Measurements from ENCODE around the gene LENG9. TPM values are rescaled to one million over a fixed set of nuclear protein-coding genes. Genes with fewer than 3 reads are reported as not detected.
A peak's percentile ranks its signal among the peaks of the same experiment; 100 is the strongest.

The LENG9 gene
- total and polyA plus RNA-seq, 7 experiments from 2014 or later = 0.09 to 6.1 (median 3.6) TPM

DNA sequence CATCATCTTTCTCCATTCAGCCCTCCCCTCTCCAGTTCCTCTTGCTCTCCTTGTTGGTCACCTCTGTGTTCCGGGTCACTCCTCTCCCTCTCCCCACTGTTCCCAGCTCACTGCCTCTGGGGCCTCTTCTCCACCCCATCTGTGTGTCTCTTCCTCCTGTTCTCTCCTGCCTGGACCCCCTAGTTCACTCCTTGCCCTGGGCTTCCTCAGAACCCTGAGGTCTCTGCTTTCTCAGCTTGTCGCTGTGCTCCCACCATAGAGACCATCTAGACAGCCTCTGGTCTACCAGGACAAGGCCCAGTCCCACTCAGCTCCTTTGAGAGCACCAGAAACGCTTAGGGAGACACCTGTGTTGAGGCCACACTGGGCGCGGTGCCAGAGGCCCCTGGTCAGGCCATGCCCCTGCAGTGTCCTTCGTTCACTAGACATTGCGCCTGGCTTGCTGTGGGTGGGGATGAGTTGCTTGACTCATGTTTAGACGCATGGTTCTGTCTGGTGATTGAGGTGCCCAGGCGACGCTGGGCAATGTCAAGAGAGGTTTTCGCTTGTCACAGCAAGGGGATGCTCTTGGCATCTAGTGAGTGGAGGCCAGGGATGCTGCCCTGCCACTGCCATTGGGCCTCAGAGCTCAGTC is 4.8 kb downstream of the LENG9 start:
- H3K27me3 ChIP-seq (ENCODE audit: control insufficient read depth in 2 of 2, insufficient read depth in 2 of 2, low read length in 2 of 2) = no peaks in the 10 kb centered on the region
- H3K27ac Mint-ChIP-seq = peak overlapping the region in 7 of 9 donors; percentile 26 to 91 (median 65)
- peaks cover 18 to 33% (median 26%) of the 10 kb centered on the region in 7 donors for H3K4me1 Mint-ChIP-seq
- H3K4me3 ChIP-seq (ENCODE audit: low read length) = no peak overlapping the region
- H3K9me3 ChIP-seq (ENCODE audit: control insufficient read depth in 2 of 3, low read length in 3 of 3) = no peaks in the 10 kb centered on the region
- H3K36me3 Mint-ChIP-seq = peaks cover 11 to 33% (median 13%) of the 10 kb centered on the region in 5 donors
- H3K9me3 Mint-ChIP-seq = no peaks in the 10 kb centered on the region
- peaks cover 7 to 14% of the 10 kb centered on the region in 2 donors for H3K4me1 ChIP-seq (ENCODE audit: control insufficient read depth in 2 of 2, insufficient read depth in 2 of 2, low read length in 2 of 2)
- DNase-seq = no peak
- intact Hi-C loops (cut with micrococcal nuclease) = no loop called here
- ATAC-seq = no peak
- H3K27ac ChIP-seq (ENCODE audit: low read depth, low read length) = no peak overlapping the region
- ChIA-PET POLR2A (interaction anchor here (0.9 to 5.2 kb wide), 4 partner anchors 9 to 20 kb away, joined by 3 to 67 read pairs (median 4); partner anchors contain the start of gene LENG8), CTCF (no interaction called here)
- H3K36me3 ChIP-seq (ENCODE audit: control insufficient read depth in 2 of 3, insufficient read depth in 3 of 3, low read length in 3 of 3) = peaks cover 23 to 84% (median 48%) of the 10 kb centered on the region in 3 experiments
- peak overlapping the region in 1 of 10 donors; percentile 45 for H3K4me3 Mint-ChIP-seq
- H3K27me3 Mint-ChIP-seq = no peaks in the 10 kb centered on the region

DNA sequence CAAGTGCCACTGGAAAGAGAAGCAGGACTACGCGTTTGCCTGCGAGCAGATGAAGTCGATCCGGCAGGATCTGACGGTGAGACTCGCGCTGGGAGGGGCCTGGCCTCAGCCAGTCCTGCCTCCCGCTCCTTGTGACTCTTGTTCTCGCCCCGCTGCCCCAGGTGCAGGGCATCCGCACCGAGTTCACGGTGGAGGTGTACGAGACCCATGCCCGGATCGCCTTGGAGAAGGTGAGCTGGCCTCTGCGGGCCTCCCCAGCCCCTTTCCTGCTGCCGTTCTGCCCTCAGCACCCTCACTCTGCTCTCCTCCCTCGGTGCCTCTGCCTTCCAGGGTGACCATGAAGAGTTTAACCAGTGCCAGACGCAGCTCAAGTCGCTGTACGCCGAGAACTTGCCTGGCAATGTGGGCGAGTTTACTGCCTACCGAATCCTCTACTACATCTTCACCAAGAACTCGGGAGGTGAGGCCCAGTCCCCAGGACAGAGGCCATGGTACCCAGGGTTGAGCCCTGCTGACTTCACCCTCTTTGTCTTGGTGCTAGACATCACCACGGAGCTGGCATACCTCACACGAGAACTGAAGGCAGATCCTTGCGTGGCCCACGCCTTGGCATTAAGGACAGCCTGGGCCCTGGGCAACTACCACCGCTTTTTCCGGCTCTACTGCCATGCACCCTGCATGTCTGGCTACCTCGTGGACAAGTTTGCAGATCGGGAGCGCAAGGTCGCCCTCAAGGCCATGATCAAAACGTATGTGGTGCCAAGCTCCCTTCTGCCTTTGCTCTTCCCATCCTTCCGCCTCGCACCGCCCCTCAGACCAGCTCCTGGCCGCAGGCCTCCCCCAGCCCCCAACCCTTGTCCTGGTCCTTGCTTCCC is 5.6 kb downstream of the LENG9 start:
- ATAC-seq (no peak), DNase-seq (no peak)
- no peak overlapping the region for H3K4me3 ChIP-seq (ENCODE audit: low read length)
- Mint-ChIP-seq H3K27ac (peak overlapping the region in 5 of 9 donors; percentile 9 to 91 (median 56)), H3K4me1 (peaks cover 20 to 35% (median 27%) of the 10 kb centered on the region in 7 donors), H3K36me3 (peaks cover 13 to 39% (median 16%) of the 10 kb centered on the region in 5 donors), H3K4me3 (peak overlapping the region in 2 of 10 donors; percentile 6 to 45), H3K27me3 (no peaks in the 10 kb centered on the region), H3K9me3 (no peaks in the 10 kb centered on the region)
- peaks cover 29 to 92% (median 55%) of the 10 kb centered on the region in 3 experiments for H3K36me3 ChIP-seq (ENCODE audit: control insufficient read depth in 2 of 3, insufficient read depth in 3 of 3, low read length in 3 of 3)
- CTCF ChIA-PET = no interaction called here
- no peaks in the 10 kb centered on the region for H3K9me3 ChIP-seq (ENCODE audit: control insufficient read depth in 2 of 3, low read length in 3 of 3)
- intact Hi-C loops (cut with micrococcal nuclease) = no loop called here
- H3K27ac ChIP-seq (ENCODE audit: low read depth, low read length) = no peak overlapping the region
- peaks cover 7 to 9% of the 10 kb centered on the region in 2 donors for H3K4me1 ChIP-seq (ENCODE audit: control insufficient read depth in 2 of 2, insufficient read depth in 2 of 2, low read length in 2 of 2)
- no peaks in the 10 kb centered on the region for H3K27me3 ChIP-seq (ENCODE audit: control insufficient read depth in 2 of 2, insufficient read depth in 2 of 2, low read length in 2 of 2)
- POLR2A ChIA-PET = interaction anchor here (0.9 to 1.4 kb wide), 3 partner anchors 9 to 19 kb away, joined by 3 to 4 read pairs (median 4); partner anchors contain the start of gene LENG8

DNA sequence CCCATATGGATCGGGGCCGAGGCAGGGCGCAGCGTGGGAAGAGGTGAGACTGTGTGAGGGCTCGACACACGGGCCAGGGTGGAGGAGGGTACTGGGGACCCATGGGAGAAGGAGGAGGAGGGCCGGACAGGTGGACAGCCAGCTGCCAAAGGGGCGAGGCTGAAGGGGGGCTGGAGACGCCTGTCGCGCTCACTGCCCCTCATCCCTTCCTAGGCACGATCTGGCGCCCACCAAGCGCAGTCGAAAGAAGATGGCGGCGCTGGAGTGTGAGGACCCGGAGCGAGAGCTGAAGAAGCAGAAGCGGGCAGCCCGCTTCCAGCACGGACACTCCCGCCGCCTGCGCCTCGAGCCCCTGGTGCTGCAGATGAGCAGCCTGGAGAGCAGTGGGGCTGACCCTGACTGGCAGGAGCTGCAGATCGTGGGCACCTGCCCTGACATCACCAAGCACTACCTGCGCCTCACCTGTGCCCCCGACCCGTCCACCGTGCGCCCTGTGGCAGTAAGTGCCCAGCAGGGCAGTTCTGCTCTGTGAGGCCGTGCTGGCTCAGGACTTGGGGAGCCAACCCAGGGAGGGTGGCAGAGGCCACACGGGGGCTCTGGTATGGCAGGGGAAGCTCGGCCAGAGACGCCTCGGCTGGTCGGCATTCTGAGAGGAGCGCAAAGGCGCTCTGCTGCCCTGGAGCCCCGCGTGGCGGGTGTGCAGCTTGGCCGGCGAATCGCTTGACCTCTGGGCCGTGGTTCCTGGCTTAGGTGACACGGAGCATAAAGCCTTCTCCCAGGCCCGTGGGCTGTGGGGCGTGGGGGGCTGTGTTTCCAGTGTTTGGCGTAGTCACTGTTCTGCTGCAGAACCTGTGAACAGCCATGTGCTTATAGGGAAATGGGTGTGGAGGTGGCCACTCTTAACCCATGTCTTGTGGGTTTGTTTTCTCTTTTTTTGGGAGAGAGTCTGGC is 6.9 kb downstream of the LENG9 start:
- H3K36me3 Mint-ChIP-seq = peaks cover 15 to 42% (median 17%) of the 10 kb centered on the region in 5 donors
- H3K9me3 ChIP-seq (ENCODE audit: control insufficient read depth in 2 of 3, low read length in 3 of 3) = no peaks in the 10 kb centered on the region
- DNase-seq = no peak
- H3K4me1 Mint-ChIP-seq = peaks cover 23 to 40% (median 29%) of the 10 kb centered on the region in 7 donors
- H3K27ac Mint-ChIP-seq = peak overlapping the region in 1 of 9 donors; percentile 52
- H3K36me3 ChIP-seq (ENCODE audit: control insufficient read depth in 2 of 3, insufficient read depth in 3 of 3, low read length in 3 of 3) = peaks cover 41 to 98% (median 61%) of the 10 kb centered on the region in 3 experiments
- peaks cover under 1 to 4% of the 10 kb centered on the region in 2 donors for H3K4me1 ChIP-seq (ENCODE audit: control insufficient read depth in 2 of 2, insufficient read depth in 2 of 2, low read length in 2 of 2)
- no peaks in the 10 kb centered on the region for H3K27me3 Mint-ChIP-seq
- ChIA-PET POLR2A (interaction anchor here (0.5 to 0.9 kb wide), 2 partner anchors 9 to 50 kb away, joined by 3 to 10 read pairs; no protein-coding TSS in a partner anchor), CTCF (interaction anchor here (0.5 kb wide), 1 partner anchor 262 kb away, joined by 3 read pairs; no protein-coding TSS in a partner anchor)
- H3K4me3 ChIP-seq (ENCODE audit: low read length) = no peak overlapping the region
- intact Hi-C loops (cut with micrococcal nuclease) = no loop called here
- no peaks in the 10 kb centered on the region for H3K9me3 Mint-ChIP-seq
- no peak overlapping the region for H3K27ac ChIP-seq (ENCODE audit: low read depth, low read length)
- H3K4me3 Mint-ChIP-seq = no peak overlapping the region
- no peaks in the 10 kb centered on the region for H3K27me3 ChIP-seq (ENCODE audit: control insufficient read depth in 2 of 2, insufficient read depth in 2 of 2, low read length in 2 of 2)
- ATAC-seq = no peak

DNA sequence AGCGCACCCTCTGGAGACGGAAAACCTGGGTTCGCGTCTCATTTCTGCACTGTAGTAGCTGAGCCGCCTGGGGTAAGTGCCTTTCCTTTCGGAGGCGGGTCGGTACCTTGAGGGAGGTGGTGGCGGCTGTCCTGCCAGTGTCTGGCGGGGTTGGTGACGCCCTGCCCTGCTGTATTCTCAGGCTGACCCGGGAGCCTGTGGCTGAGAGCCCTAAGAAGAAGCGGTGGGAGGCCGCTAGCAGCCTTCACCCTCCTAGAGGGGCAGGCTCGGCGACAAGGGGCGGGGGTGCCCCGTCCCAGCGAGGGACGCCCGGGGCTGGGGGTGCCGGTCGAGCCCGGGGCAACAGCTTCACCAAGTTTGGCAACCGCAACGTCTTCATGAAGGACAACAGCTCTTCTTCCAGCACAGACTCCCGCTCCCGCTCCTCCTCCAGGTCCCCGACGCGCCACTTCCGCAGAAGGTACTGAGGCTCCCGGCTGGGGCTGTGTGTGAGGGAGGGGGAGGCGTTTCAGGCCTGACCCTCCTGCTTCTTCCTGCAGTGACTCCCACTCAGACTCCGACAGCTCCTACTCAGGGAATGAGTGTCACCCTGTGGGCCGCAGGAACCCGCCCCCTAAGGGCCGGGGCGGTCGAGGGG is 7.7 kb downstream of the LENG9 start:
- Mint-ChIP-seq H3K27me3 (no peaks in the 10 kb centered on the region), H3K4me1 (peaks cover 28 to 44% (median 36%) of the 10 kb centered on the region in 7 donors), H3K4me3 (no peak overlapping the region), H3K9me3 (peaks cover 0 to under 1% (median 0%) of the 10 kb centered on the region in 11 donors), H3K36me3 (peaks cover 17 to 46% (median 18%) of the 10 kb centered on the region in 5 donors), H3K27ac (peak overlapping the region in 1 of 9 donors; percentile 9)
- H3K4me3 ChIP-seq (ENCODE audit: low read length) = no peak overlapping the region
- no peaks in the 10 kb centered on the region for H3K9me3 ChIP-seq (ENCODE audit: control insufficient read depth in 2 of 3, low read length in 3 of 3)
- no peak overlapping the region for H3K27ac ChIP-seq (ENCODE audit: low read depth, low read length)
- H3K36me3 ChIP-seq (ENCODE audit: control insufficient read depth in 2 of 3, insufficient read depth in 3 of 3, low read length in 3 of 3) = peaks cover 47 to 98% (median 64%) of the 10 kb centered on the region in 3 experiments
- POLR2A ChIA-PET = interaction anchor here (0.5 to 1.6 kb wide), 3 partner anchors 8 to 49 kb away, joined by 3 to 10 read pairs (median 3); no protein-coding TSS in a partner anchor
- no peaks in the 10 kb centered on the region for H3K27me3 ChIP-seq (ENCODE audit: control insufficient read depth in 2 of 2, insufficient read depth in 2 of 2, low read length in 2 of 2)
- no peak for ATAC-seq
- CTCF ChIA-PET = interaction anchor here (0.5 kb wide), 1 partner anchor 261 kb away, joined by 3 read pairs; no protein-coding TSS in a partner anchor
- intact Hi-C loops (cut with micrococcal nuclease) = no loop called here
- DNase-seq = no peak
- peaks cover 6 to 12% of the 10 kb centered on the region in 2 donors for H3K4me1 ChIP-seq (ENCODE audit: control insufficient read depth in 2 of 2, insufficient read depth in 2 of 2, low read length in 2 of 2)

DNA sequence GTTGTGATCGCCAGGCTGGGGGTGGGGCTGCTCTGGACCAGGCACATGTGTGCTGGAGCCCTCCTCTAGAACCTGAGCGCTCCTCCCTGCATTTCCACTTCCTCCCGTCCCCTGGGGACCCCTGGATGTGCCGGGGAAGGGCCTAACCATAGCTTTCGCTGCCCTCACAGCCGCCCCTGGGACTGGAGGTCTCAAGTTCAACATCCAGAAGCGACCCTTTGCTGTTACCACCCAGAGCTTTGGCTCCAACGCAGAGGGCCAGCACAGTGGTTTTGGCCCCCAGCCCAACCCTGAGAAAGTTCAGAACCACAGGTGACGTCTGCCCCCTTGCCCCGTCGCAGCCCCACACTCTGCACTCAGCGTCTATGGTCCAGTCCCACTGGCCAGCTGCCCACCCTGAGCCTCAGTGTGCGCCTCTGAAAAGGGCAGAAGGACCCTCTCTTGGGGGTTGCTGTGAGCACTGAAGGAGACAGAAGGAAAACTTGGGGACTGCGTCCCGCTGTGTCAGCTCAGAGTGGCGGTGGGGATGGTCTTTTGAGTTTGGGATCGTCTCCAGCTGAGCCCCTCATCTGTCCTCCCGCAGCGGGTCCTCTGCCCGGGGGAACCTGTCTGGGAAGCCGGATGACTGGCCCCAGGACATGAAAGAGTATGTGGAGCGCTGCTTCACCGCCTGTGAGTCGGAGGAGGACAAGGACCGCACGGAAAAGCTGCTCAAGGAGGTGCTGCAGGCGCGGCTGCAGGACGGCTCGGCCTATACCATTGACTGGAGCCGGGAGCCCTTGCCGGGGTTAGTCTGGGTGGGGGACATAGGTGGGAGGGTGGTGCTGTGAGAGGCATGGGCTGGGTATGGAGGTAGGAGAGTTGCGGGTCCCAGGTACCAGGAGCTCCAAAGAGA is 8.6 kb downstream of the LENG9 start:
- no peaks in the 10 kb centered on the region for H3K27me3 Mint-ChIP-seq
- Histone ChIP-seq H3K4me3 (ENCODE audit: low read length) (no peak overlapping the region), H3K9me3 (ENCODE audit: control insufficient read depth in 2 of 3, low read length in 3 of 3) (no peaks in the 10 kb centered on the region), H3K36me3 (ENCODE audit: control insufficient read depth in 2 of 3, insufficient read depth in 3 of 3, low read length in 3 of 3) (peaks cover 47 to 93% (median 64%) of the 10 kb centered on the region in 3 experiments), H3K27me3 (ENCODE audit: control insufficient read depth in 2 of 2, insufficient read depth in 2 of 2, low read length in 2 of 2) (no peaks in the 10 kb centered on the region), H3K4me1 (ENCODE audit: control insufficient read depth in 2 of 2, insufficient read depth in 2 of 2, low read length in 2 of 2) (peaks cover 15 to 21% of the 10 kb centered on the region in 2 donors), H3K27ac (ENCODE audit: low read depth, low read length) (no peak overlapping the region)
- H3K27ac Mint-ChIP-seq = peak overlapping the region in 1 of 9 donors; percentile 82
- peak overlapping the region in 1 of 10 donors; percentile 11 for H3K4me3 Mint-ChIP-seq
- peaks cover 0 to 2% (median 0%) of the 10 kb centered on the region in 11 donors for H3K9me3 Mint-ChIP-seq
- no peak for DNase-seq
- no peak for ATAC-seq
- POLR2A ChIA-PET = interaction anchor here (0.8 to 1.6 kb wide), 4 partner anchors 7 to 15 kb away, joined by 3 to 10 read pairs (median 4); partner anchors contain the start of gene LENG9
- CTCF ChIA-PET = no interaction called here
- H3K36me3 Mint-ChIP-seq = peaks cover 17 to 52% (median 22%) of the 10 kb centered on the region in 5 donors
- intact Hi-C loops (cut with micrococcal nuclease) = no loop called here
- peaks cover 35 to 53% (median 44%) of the 10 kb centered on the region in 7 donors for H3K4me1 Mint-ChIP-seq
